ENCODE data around the gene SLC2A9.

- TF ChIP-seq CTCF (IDR thresholded peaks at IDR 0.05), result no peak
- no peak for TF ChIP-seq POLR2AphosphoS5 (IDR thresholded peaks at IDR 0.05)
Observed at GRCh38 chr4:10029403-10029802, 8.1 kb upstream of the SLC2A9 start.
